Subcutaneous abdominal adipose tissue (tissue), 5 donors: ENCODE results near the gene DHRS1.
A peak's percentile ranks its signal among the peaks of the same experiment; 100 is the strongest.

Experiments
- H3K27ac ChIP-seq: one replicate; pipeline ENCODE4 v1.7.0; 2013; ENCODE audit warnings: low read depth, mild to moderate bottlenecking, inconsistent platforms, low read length, moderate library complexity
- H3K27me3 ChIP-seq, 5 donors: one replicate each; pipeline ENCODE4 v1.7.0; 2013; ENCODE audit warnings: low read length in 5 of 5, inconsistent platforms in 1 of 5; ENCODE audit not compliant: control insufficient read depth in 5 of 5, insufficient read depth in 4 of 5
- H3K36me3 ChIP-seq, 5 donors: one replicate each; pipeline ENCODE4 v1.7.0; 2013; ENCODE audit warnings: low read length in 5 of 5; ENCODE audit not compliant: control insufficient read depth in 5 of 5, insufficient read depth in 5 of 5
- H3K4me1 ChIP-seq, 5 donors: one replicate each; pipeline ENCODE4 v1.7.0; 2013; ENCODE audit warnings: low read length in 5 of 5, mild to moderate bottlenecking in 3 of 5, moderate library complexity in 1 of 5; ENCODE audit not compliant: control insufficient read depth in 5 of 5, insufficient read depth in 5 of 5
- H3K4me3 ChIP-seq, 5 donors: one replicate each; pipeline ENCODE4 v1.7.0; 2013; ENCODE audit warnings: low read length in 5 of 5, low read depth in 1 of 5
- H3K9ac ChIP-seq, 5 donors: one replicate each; pipeline ENCODE4 v1.7.0; 2013; ENCODE audit warnings: low read length in 5 of 5, mild to moderate bottlenecking in 4 of 5, moderate library complexity in 3 of 5
- H3K9me3 ChIP-seq, 5 donors: one replicate each; pipeline ENCODE4 v1.7.0; 2013; ENCODE audit warnings: low read length in 5 of 5; ENCODE audit not compliant: control insufficient read depth in 5 of 5
- donor health status: healthy.
- donor health status: healthy.
- donor health status: healthy.
- donor health status: healthy.
- donor health status: healthy.

The DHRS1 gene

GRCh38 chr14:24297190-24297964 is 2.2 kb downstream of the DHRS1 start:
- Histone ChIP-seq H3K9ac (peak overlapping the region in 1 of 5 donors; percentile 7), H3K9me3 (no peaks in the 10 kb centered on the region), H3K36me3 (peaks cover 1 to 34% (median 28%) of the 10 kb centered on the region in 5 donors), H3K4me1 (peaks cover 10 to 39% (median 33%) of the 10 kb centered on the region in 5 donors), H3K27me3 (no peaks in the 10 kb centered on the region), H3K4me3 (no peak overlapping the region), H3K27ac (peak overlapping the region; percentile 38)

- Histone ChIP-seq H3K27ac (peak overlapping the region; percentile 38), H3K9me3 (no peaks in the 10 kb centered on the region), H3K4me3 (peak overlapping the region in 1 of 5 donors; percentile 15), H3K9ac (peak overlapping the region in 1 of 5 donors; percentile 56), H3K4me1 (peaks cover 10 to 39% (median 33%) of the 10 kb centered on the region in 5 donors), H3K27me3 (no peaks in the 10 kb centered on the region), H3K36me3 (peaks cover 0 to 34% (median 28%) of the 10 kb centered on the region in 5 donors)
Observed at GRCh38 chr14:24296341-24297157, 3.0 kb downstream of the DHRS1 start.

- Histone ChIP-seq H3K27me3 (no peaks in the 10 kb centered on the region), H3K36me3 (peaks cover 0 to 55% (median 49%) of the 10 kb centered on the region in 5 donors), H3K27ac (no peak overlapping the region), H3K9ac (no peak overlapping the region), H3K4me3 (no peak overlapping the region), H3K9me3 (no peaks in the 10 kb centered on the region), H3K4me1 (peaks cover 3 to 16% (median 9%) of the 10 kb centered on the region in 5 donors)
Observed at GRCh38 chr14:24293525-24293924, 6.1 kb downstream of the DHRS1 start.

GRCh38 chr14:24292118-24292807 is 7.3 kb downstream of the DHRS1 start:
- Histone ChIP-seq H3K9me3 (no peaks in the 10 kb centered on the region), H3K27me3 (no peaks in the 10 kb centered on the region), H3K9ac (no peak overlapping the region), H3K27ac (no peak overlapping the region), H3K4me3 (no peak overlapping the region), H3K4me1 (peaks cover 3 to 10% (median 7%) of the 10 kb centered on the region in 5 donors), H3K36me3 (peaks cover 0 to 55% (median 49%) of the 10 kb centered on the region in 5 donors)

GRCh38 chr14:24291446-24292117 is 8.0 kb downstream of the DHRS1 start:
- H3K9me3 ChIP-seq: no peaks in the 10 kb centered on the region
- H3K9ac ChIP-seq: no peak overlapping the region
- H3K36me3 ChIP-seq: peaks cover 0 to 53% (median 49%) of the 10 kb centered on the region in 5 donors

GRCh38 chr14:24290746-24291145 is 8.8 kb downstream of the DHRS1 start:
- Histone ChIP-seq H3K9me3 (no peaks in the 10 kb centered on the region), H3K9ac (no peak overlapping the region), H3K4me3 (no peak overlapping the region), H3K4me1 (no peaks in the 10 kb centered on the region), H3K36me3 (peaks cover 0 to 45% (median 42%) of the 10 kb centered on the region in 5 donors), H3K27ac (no peak overlapping the region), H3K27me3 (no peaks in the 10 kb centered on the region)

More at GRCh38 chr14:24291446-24292117, 8.0 kb downstream of the DHRS1 start:
- Histone ChIP-seq H3K27me3 (no peaks in the 10 kb centered on the region), H3K4me3 (no peak overlapping the region), H3K27ac (no peak overlapping the region), H3K4me1 (peaks cover under 1 to 3% (median 3%) of the 10 kb centered on the region in 5 donors)

GRCh38 chr14:24289649-24290280 is 9.8 kb downstream of the DHRS1 start:
- Histone ChIP-seq H3K9me3 (no peaks in the 10 kb centered on the region), H3K27ac (no peak overlapping the region), H3K36me3 (peaks cover 0 to 39% (median 36%) of the 10 kb centered on the region in 5 donors), H3K4me3 (no peak overlapping the region), H3K27me3 (no peaks in the 10 kb centered on the region), H3K4me1 (peaks cover 0 to 5% (median 1%) of the 10 kb centered on the region in 5 donors), H3K9ac (no peak overlapping the region)

- Histone ChIP-seq H3K4me1 (peaks cover 0 to 24% (median 21%) of the 10 kb centered on the region in 5 donors), H3K27me3 (no peaks in the 10 kb centered on the region), H3K36me3 (peaks cover 0 to 28% (median 28%) of the 10 kb centered on the region in 5 donors)
Observed at GRCh38 chr14:24286996-24287395, 12.6 kb downstream of the DHRS1 start.

GRCh38 chr14:24285351-24285750 is 14.2 kb downstream of the DHRS1 start:
- Histone ChIP-seq H3K27ac (no peak overlapping the region), H3K4me3 (no peak overlapping the region), H3K9ac (no peak overlapping the region), H3K4me1 (peaks cover 3 to 37% (median 30%) of the 10 kb centered on the region in 5 donors), H3K36me3 (peaks cover 0 to 12% (median 11%) of the 10 kb centered on the region in 5 donors), H3K9me3 (no peaks in the 10 kb centered on the region), H3K27me3 (no peaks in the 10 kb centered on the region)

More at GRCh38 chr14:24286996-24287395, 12.6 kb downstream of the DHRS1 start:
- Histone ChIP-seq H3K4me3 (no peak overlapping the region), H3K27ac (no peak overlapping the region), H3K9me3 (no peaks in the 10 kb centered on the region), H3K9ac (no peak overlapping the region)
